GM19452 (cell line): ENCODE data around the gene TRAPPC6A.

ENCODE experiments used
- ATAC-seq: cut with Tn5 transposase; IDR thresholded peaks from one replicate; pipeline ENCODE4 v1.9.1; 2021; ENCODE audit not compliant: unreplicated experiment

TRAPPC6A gene

GRCh38 chr19:45186509-45187334, 8.7 kb upstream of the TRAPPC6A start:
- ATAC-seq: no peak

- no peak for ATAC-seq
Measured at GRCh38 chr19:45184115-45184514, 6.1 kb upstream of the TRAPPC6A start.

GRCh38 chr19:45182758-45183157, 4.7 kb upstream of the TRAPPC6A start:
- no peak for ATAC-seq

GRCh38 chr19:45180936-45181335, 2.9 kb upstream of the TRAPPC6A start:
- no peak for ATAC-seq

GRCh38 chr19:45179892-45180370, 1.9 kb upstream of the TRAPPC6A start:
- no peak for ATAC-seq

- no peak for ATAC-seq
Measured at GRCh38 chr19:45179072-45179891, 1.2 kb upstream of the TRAPPC6A start.

- ATAC-seq: peak; percentile 80
Measured at GRCh38 chr19:45178262-45179071, 430 bp upstream of the TRAPPC6A start, which contains the start of gene BLOC1S3. BLOC1S3 (plus strand) TSS chr19:45178784; CDS start chr19:45179297, 513 bp downstream.

- ATAC-seq: no peak
Measured at GRCh38 chr19:45175515-45176345, 2.3 kb downstream of the TRAPPC6A start.

- no peak for ATAC-seq
Measured at GRCh38 chr19:45173816-45174215, 4.2 kb downstream of the TRAPPC6A start.

GRCh38 chr19:45172611-45173208, 5.3 kb downstream of the TRAPPC6A start:
- ATAC-seq: no peak

GRCh38 chr19:45172173-45172572, 5.9 kb downstream of the TRAPPC6A start:
- ATAC-seq: no peak

GRCh38 chr19:45171211-45171623, 6.8 kb downstream of the TRAPPC6A start:
- no peak for ATAC-seq

- no peak for ATAC-seq
Measured at GRCh38 chr19:45170146-45171106, 7.6 kb downstream of the TRAPPC6A start.

- no peak for ATAC-seq
Measured at GRCh38 chr19:45169602-45170001, 8.4 kb downstream of the TRAPPC6A start.

- no peak for ATAC-seq
Measured at GRCh38 chr19:45168767-45169351, 9.2 kb downstream of the TRAPPC6A start.

- no peak for ATAC-seq
Measured at GRCh38 chr19:45166723-45167252, 11.2 kb downstream of the TRAPPC6A start.

- peak; percentile 84 for ATAC-seq
Measured at GRCh38 chr19:45164577-45165335, 13.3 kb downstream of the TRAPPC6A start.
